HepG2 (cell line): ENCODE data around the gene MSH3. TPM values are rescaled to one million over a fixed set of nuclear protein-coding genes. Genes with fewer than 3 reads are reported as not detected.

Source experiments
- ATAC-seq: fragments of 200-7000 bp; cut with Tn5 transposase; 3 replicates; pipeline ENCODE4 v1.9.1; 2020; ENCODE audit warnings: mild to moderate bottlenecking, moderate library complexity
- BruUV-seq: library from RNA; stranded (reverse); fragments of 400-500 nt; replicated peaks from 2 replicates; lab custom pipeline; 2021; lab: Mats Ljungman, UMichigan
- CTCF ChIA-PET: fragments of 300-600 bp; formaldehyde crosslinking; extraction: SDS; loops from one replicate; lab custom pipeline; 2021; ENCODE audit warnings: low total read pairs, inconsistent platforms, low intra/inter-chr PET ratio; lab: Yijun Ruan, JAX
- POLR2A ChIA-PET: fragments of 350-600 bp; sonication (Branson Sonifier 250); formaldehyde crosslinking; loops from one replicate; lab custom pipeline; 2020; ENCODE audit warnings: antibody characterized with exemption, inconsistent platforms; lab: Yijun Ruan, JAX
- DNase-seq: peaks from one replicate; pipeline ENCODE4 v3.0.0-alpha.2; 2015; ENCODE audit warnings: low spot score
- FAIRE-seq: peaks from 3 replicates; lab custom pipeline; 2011; peaks lifted over from hg19 to GRCh38; lab: Jason Lieb, UNC
- H2AFZ ChIP-seq: one replicate; pipeline ENCODE4 v1.6.1; 2011; ENCODE audit warnings: low read length, inconsistent platforms
- H3K27ac ChIP-seq: fragments of 300-600 bp; 3 replicates; pipeline ENCODE4 v1.8.0; 2011; ENCODE audit warnings: mixed run types, mild to moderate bottlenecking, mixed read lengths, low read length, inconsistent platforms; ENCODE audit not compliant: insufficient read depth; ENCODE audit errors: extremely low read length
- H3K27me3 ChIP-seq, 2 experiments: fragments of 200-600 bp in 1 of 2; 2 replicates in 1 of 2; 3 replicates in 1 of 2; pipeline versions ENCODE4 v1.6.0 to v1.8.0; 2011; ENCODE audit warnings: low read length in 2 of 2, mild to moderate bottlenecking in 2 of 2, moderate library complexity in 2 of 2, inconsistent platforms in 1 of 2; ENCODE audit not compliant: insufficient read depth in 2 of 2, control insufficient read depth in 1 of 2
- H3K36me3 ChIP-seq, 2 experiments: fragments of 200-600 bp in 1 of 2; replicated peaks in 1 of 2; 2 replicates in 1 of 2; 3 replicates in 1 of 2; pipeline versions ENCODE4 v1.5.1 to v1.8.0; 2011; ENCODE audit warnings: low read length in 2 of 2, inconsistent platforms in 1 of 2; ENCODE audit not compliant: insufficient read depth in 2 of 2, control insufficient read depth in 1 of 2
- H3K4me1 ChIP-seq: 2 replicates; pipeline ENCODE4 v1.5.1; 2012; ENCODE audit warnings: low read length, inconsistent platforms; ENCODE audit not compliant: insufficient read depth
- H3K4me2 ChIP-seq: 2 replicates; pipeline ENCODE4 v1.6.0; 2011; ENCODE audit warnings: low read depth, low read length, inconsistent platforms
- H3K4me3 ChIP-seq, 3 experiments: fragments of 200-600 bp in 1 of 3; sonication (generic), shearing (Covaris generic) in 1 of 3; replicated peaks in 1 of 3; 2 replicates each; pipeline ENCODE4 v1.5.1; 2011 to 2016; ENCODE audit warnings: low read length in 3 of 3, inconsistent platforms in 2 of 3, low read depth in 2 of 3, mild to moderate bottlenecking in 2 of 3, control low read depth in 1 of 3, mixed read lengths in 1 of 3; ENCODE audit not compliant: insufficient read depth in 1 of 3
- H3K79me2 ChIP-seq: one replicate; pipeline ENCODE4 v1.6.1; 2011; ENCODE audit warnings: low read length, inconsistent platforms; ENCODE audit not compliant: insufficient read depth
- H3K9ac ChIP-seq: 2 replicates; pipeline ENCODE4 v1.6.0; 2011; ENCODE audit warnings: mild to moderate bottlenecking, low read depth, low read length, inconsistent platforms; ENCODE audit not compliant: insufficient read depth
- H3K9me3 ChIP-seq: 2 replicates; pipeline ENCODE4 v1.5.1; 2012; ENCODE audit warnings: mild to moderate bottlenecking, low read length
- H4K20me1 ChIP-seq: 2 replicates; pipeline ENCODE4 v1.6.0; 2011; ENCODE audit warnings: inconsistent platforms, mild to moderate bottlenecking, low read length, moderate library complexity; ENCODE audit not compliant: insufficient read depth
- CCDC6 ChIP-seq: sonication (generic); formaldehyde crosslinking; IDR thresholded peaks from 2 replicates; pipeline ENCODE4 v1.8.1; 2022; ENCODE audit warnings: mild to moderate bottlenecking, missing genetic modification reagents, moderate library complexity
- CENPX ChIP-seq: sonication (generic); formaldehyde crosslinking; IDR thresholded peaks from 2 replicates; pipeline ENCODE4 v1.9.0; 2021; ENCODE audit warnings: mild to moderate bottlenecking, missing genetic modification reagents, moderate library complexity
- CERS6 ChIP-seq: sonication (generic); formaldehyde crosslinking; IDR thresholded peaks from 2 replicates; pipeline ENCODE4 v1.5.0; 2020; ENCODE audit warnings: missing genetic modification reagents
- FOXJ3 ChIP-seq: sonication (generic); formaldehyde crosslinking; IDR thresholded peaks from 2 replicates; pipeline ENCODE4 v1.4.0; 2020; ENCODE audit warnings: missing genetic modification reagents, mild to moderate bottlenecking, borderline replicate concordance
- LCORL ChIP-seq, 2 experiments: fragments of 450-650 bp in 1 of 2; sonication (generic) in 1 of 2; formaldehyde crosslinking in 1 of 2; IDR thresholded peaks; 2 replicates each; pipeline versions ENCODE4 v1.5.0 to v1.6.1; 2017 to 2020; ENCODE audit warnings: antibody characterized with exemption in 1 of 2, missing genetic modification reagents in 1 of 2
- NFE2 ChIP-seq: sonication (generic); formaldehyde crosslinking; IDR thresholded peaks from 2 replicates; pipeline ENCODE4 v1.4.0; 2020; ENCODE audit warnings: missing genetic modification reagents
- PATZ1 ChIP-seq: sonication (generic); formaldehyde crosslinking; IDR thresholded peaks from 2 replicates; pipeline ENCODE4 v1.4.0; 2020; ENCODE audit warnings: missing genetic modification reagents
- SMYD3 ChIP-seq: sonication (generic); formaldehyde crosslinking; IDR thresholded peaks from 2 replicates; pipeline ENCODE4 v1.8.1; 2023; ENCODE audit warnings: mild to moderate bottlenecking, missing genetic modification reagents
- TEAD2 ChIP-seq: sonication (generic); formaldehyde crosslinking; IDR thresholded peaks from 2 replicates; pipeline ENCODE4 v1.9.0; 2021; ENCODE audit warnings: missing genetic modification reagents
- THAP9 ChIP-seq: sonication (generic); formaldehyde crosslinking; IDR thresholded peaks from 2 replicates; pipeline ENCODE4; 2020; ENCODE audit warnings: missing genetic modification reagents, mild to moderate bottlenecking, borderline replicate concordance
- TMF1 ChIP-seq: sonication (generic); formaldehyde crosslinking; IDR thresholded peaks from 2 replicates; pipeline ENCODE4 v1.8.1; 2022; ENCODE audit warnings: low read depth, missing genetic modification reagents
- TRIM22 ChIP-seq: fragments of 450-650 bp; IDR thresholded peaks from 2 replicates; pipeline ENCODE4 v1.6.1; 2017
- ZNF10 ChIP-seq: sonication (generic); formaldehyde crosslinking; IDR thresholded peaks from 2 replicates; pipeline ENCODE4 v1.4.0; 2020; ENCODE audit warnings: mild to moderate bottlenecking, low read depth, missing genetic modification reagents, borderline replicate concordance
- ZNF446 ChIP-seq: sonication (generic); formaldehyde crosslinking; IDR thresholded peaks from 2 replicates; pipeline ENCODE4 v1.5.0; 2020; ENCODE audit warnings: mild to moderate bottlenecking, missing genetic modification reagents
- ZNF704 ChIP-seq: sonication (generic); formaldehyde crosslinking; IDR thresholded peaks from 2 replicates; pipeline ENCODE4 v1.8.1; 2023; ENCODE audit warnings: mild to moderate bottlenecking, inconsistent platforms, moderate library complexity, missing genetic modification reagents, borderline replicate concordance
- WGBS: methylation state at CpG from one replicate; pipeline ENCODE4 v1.1.6; 2017; ENCODE audit warnings: low lambda C conversion rate; 5-methylcytosine and 5-hydroxymethylcytosine counted together
- in situ Hi-C: cut with HindIII; loops from 2 replicates; pipeline ENCODE4 v1.10.0; 2017; ENCODE audit warnings: low pct_unique_long_range_greater_than_20kb; ENCODE audit not compliant: extremely low pct_ligation_motif_present
- intact Hi-C: fragments of 100-400 bp; cut with micrococcal nuclease; formaldehyde crosslinking; loops from one replicate; pipeline ENCODE4 v1.10.0; 2022; ENCODE audit not compliant: unreplicated experiment
- polyA plus RNA-seq, 8 experiments: library from polyadenylated mRNA; depleted of rRNA in 3 of 8; stranded (reverse) in 7 of 8; unstranded in 1 of 8; fragments of >200 nt; fragmentation: Illumina TruSeq in 4 of 8; extraction: Trizol in 4 of 8; gene quantifications; 2 replicates each; pipeline versions ENCODE4 v1.2.1 to v1.2.3, GENCODE V29; 2011 to 2016; ENCODE audit warnings: low read depth in 4 of 8, missing spikeins in 1 of 8, mixed read lengths in 1 of 8; ENCODE audit not compliant: insufficient read depth in 1 of 8
- total RNA-seq, 5 experiments: library from RNA; depleted of rRNA; stranded (reverse); fragments of >200 nt; fragmentation: Illumina TruSeq; extraction: Trizol; gene quantifications; 2 replicates each; pipeline ENCODE4 v1.2.3, GENCODE V29; 2016; ENCODE audit warnings: low read depth in 1 of 5

Gene MSH3
- total and polyA plus RNA-seq, 2 of the 13 experiments (the other 11 are each of a cell fraction or from before 2014, with no cell fraction given): 4.0 to 16.4 TPM

- TF ChIP-seq ZNF704 (CRISPR knock-in tag) (no peak), TMF1 (CRISPR knock-in tag) (no peak)
These were observed 36.0 kb upstream of the MSH3 start (continued) for GRCh38 chr5:80618438-80618837.

GRCh38 chr5:80619086-80619485 is 35.4 kb upstream of the MSH3 start:
- H4K20me1 ChIP-seq: no peaks in the 10 kb centered on the region
- no peaks in the 10 kb centered on the region for H3K36me3 ChIP-seq
- no peak for ATAC-seq
- no peak overlapping the region for H3K4me3 ChIP-seq
- H3K9ac ChIP-seq: no peak overlapping the region
- DNase-seq: no peak
- peaks cover 22% of the 10 kb centered on the region for H3K4me1 ChIP-seq
- ChIA-PET CTCF (no interaction called here), POLR2A (no interaction called here)
- in situ Hi-C loops: no loop called here
- H3K9me3 ChIP-seq: no peaks in the 10 kb centered on the region
- no peaks in the 10 kb centered on the region for H3K27me3 ChIP-seq
- H3K4me2 ChIP-seq: no peak overlapping the region
- no peaks in the 10 kb centered on the region for H3K79me2 ChIP-seq
- no peak overlapping the region for H3K27ac ChIP-seq
- BruUV-seq: no TSS peak
- no peak for FAIRE-seq
- no peak overlapping the region for H2AFZ ChIP-seq
- 100% methylated on average over 1 of the region's 1 CpG for WGBS
- intact Hi-C loops: no loop called here
- no peak for TF ChIP-seq TEAD2 (CRISPR knock-in tag)
- no peak for TF ChIP-seq CENPX (CRISPR knock-in tag)
- TF ChIP-seq TRIM22: no peak
- no peak for TF ChIP-seq LCORL (IDR thresholded peaks at IDR 0.05)
- no peak for TF ChIP-seq LCORL (CRISPR knock-in tag; IDR thresholded peaks at IDR 0.05)
- TF ChIP-seq NFE2 (CRISPR knock-in tag): no peak
- TF ChIP-seq FOXJ3 (CRISPR knock-in tag): no peak
- TF ChIP-seq CCDC6 (CRISPR knock-in tag): no peak
- no peak for TF ChIP-seq ZNF10 (CRISPR knock-in tag)
- TF ChIP-seq SMYD3 (CRISPR knock-in tag): no peak
- TF ChIP-seq ZNF446: no peak
- TF ChIP-seq CERS6 (CRISPR knock-in tag): no peak
- TF ChIP-seq PATZ1 (CRISPR knock-in tag): no peak
- no peak for TF ChIP-seq THAP9 (CRISPR knock-in tag)
